NCI-H1436 (cell line): ENCODE data around the gene IFI16.
"Not testable (repeated sequence)": the region's sequence is repeated elsewhere in the genome, so short reads cannot be mapped to it uniquely, and the experiment has no call there.

Experiments
- DNase-seq: peaks from one replicate; lab custom pipeline; 2025; lab: John Stamatoyannopoulos, UW

IFI16 gene

GRCh38 chr1:159100589-159100988 lies 90.9 kb downstream of the IFI16 start:
- DNase-seq, result no peak

GRCh38 chr1:159103021-159103420 lies 93.3 kb downstream of the IFI16 start:
- not testable (repeated sequence) for DNase-seq
